ENCODE data around the gene PTEN.

Gene PTEN

DNA sequence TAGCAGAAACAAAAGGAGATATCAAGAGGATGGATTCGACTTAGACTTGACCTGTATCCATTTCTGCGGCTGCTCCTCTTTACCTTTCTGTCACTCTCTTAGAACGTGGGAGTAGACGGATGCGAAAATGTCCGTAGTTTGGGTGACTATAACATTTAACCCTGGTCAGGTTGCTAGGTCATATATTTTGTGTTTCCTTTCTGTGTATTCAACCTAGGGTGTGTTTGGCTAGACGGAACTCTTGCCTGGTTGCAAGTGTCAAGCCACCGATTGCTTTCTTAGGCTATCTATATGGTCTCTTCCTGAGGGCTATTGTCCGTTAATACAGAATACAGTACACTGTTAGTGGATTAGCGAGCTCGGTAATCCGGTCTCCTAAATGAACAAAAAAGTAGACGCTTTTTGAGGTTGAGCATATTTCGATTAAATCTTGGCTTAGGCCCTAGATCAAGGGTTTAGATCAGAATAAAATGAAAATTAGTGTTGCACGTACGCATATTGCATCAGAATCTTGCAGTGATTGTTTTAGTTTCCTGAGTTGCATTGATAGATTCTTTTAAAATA, 1.2 kb downstream of the PTEN start:
- TF ChIP-seq, protein P1, sequence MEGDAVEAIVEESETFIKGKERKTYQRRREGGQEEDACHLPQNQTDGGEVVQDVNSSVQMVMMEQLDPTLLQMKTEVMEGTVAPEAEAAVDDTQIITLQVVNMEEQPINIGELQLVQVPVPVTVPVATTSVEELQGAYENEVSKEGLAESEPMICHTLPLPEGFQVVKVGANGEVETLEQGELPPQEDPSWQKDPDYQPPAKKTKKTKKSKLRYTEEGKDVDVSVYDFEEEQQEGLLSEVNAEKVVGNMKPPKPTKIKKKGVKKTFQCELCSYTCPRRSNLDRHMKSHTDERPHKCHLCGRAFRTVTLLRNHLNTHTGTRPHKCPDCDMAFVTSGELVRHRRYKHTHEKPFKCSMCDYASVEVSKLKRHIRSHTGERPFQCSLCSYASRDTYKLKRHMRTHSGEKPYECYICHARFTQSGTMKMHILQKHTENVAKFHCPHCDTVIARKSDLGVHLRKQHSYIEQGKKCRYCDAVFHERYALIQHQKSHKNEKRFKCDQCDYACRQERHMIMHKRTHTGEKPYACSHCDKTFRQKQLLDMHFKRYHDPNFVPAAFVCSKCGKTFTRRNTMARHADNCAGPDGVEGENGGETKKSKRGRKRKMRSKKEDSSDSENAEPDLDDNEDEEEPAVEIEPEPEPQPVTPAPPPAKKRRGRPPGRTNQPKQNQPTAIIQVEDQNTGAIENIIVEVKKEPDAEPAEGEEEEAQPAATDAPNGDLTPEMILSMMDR (IDR thresholded peaks at IDR 0.05), result no peak

DNA sequence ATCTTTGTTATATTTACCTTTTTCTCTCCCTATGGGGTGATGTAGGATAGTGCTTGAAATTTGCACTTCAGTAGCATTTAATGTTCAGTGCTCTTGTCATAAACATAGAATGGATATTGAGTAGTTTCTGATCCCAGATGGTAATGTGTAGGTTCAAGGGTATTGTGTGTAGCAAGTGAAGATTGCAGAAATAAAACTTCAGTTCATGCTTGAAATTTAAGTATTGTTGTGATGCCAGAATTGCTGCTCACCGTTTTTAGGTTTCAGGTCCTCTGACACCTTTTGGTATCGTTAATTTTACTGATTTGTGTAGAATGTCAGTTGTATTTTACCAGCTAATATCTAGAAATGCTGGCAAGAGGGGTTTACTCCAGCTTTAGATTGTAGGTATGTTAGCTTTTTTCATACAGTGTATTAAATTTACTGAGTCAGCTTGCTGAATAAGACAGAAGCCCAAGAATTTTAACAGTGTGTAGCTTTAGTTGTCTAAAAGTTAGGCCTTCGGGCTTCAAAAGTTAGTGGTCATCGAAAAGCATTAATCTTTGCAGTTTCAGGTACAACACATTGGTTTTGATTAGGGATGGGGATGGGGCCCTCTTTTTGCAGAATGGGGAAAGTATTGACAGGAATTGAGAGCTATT, 1.9 kb downstream of the PTEN start:
- TF ChIP-seq, protein P1 (IDR thresholded peaks at IDR 0.05), result no peak

DNA sequence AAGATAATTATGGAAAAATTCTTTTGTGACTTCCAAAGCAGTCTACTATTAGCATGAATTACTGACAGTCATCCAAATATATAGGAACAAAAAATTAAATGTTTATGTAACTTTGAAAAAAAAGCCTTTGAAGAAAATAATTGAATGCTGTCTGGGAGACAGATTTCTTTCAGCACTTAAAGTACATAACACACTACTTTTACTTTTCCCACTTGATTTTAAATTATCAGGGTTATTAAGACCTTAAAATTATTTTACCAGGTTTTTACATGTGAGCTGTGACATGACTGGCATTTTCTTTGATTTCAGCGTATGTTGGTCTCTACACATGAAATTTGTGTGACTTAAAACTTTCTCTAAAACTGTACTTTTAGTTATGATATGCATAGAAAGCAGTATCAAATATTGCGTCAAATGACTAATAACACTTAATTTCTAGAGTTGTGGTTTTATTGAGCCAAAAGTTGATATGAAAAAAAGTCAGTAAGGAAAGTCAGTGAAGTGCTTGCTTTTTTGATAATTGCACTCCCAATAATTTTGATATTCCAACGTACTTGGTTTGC, 3.1 kb downstream of the PTEN start:
- TF ChIP-seq, protein P1 (IDR thresholded peaks at IDR 0.05), result no peak

DNA sequence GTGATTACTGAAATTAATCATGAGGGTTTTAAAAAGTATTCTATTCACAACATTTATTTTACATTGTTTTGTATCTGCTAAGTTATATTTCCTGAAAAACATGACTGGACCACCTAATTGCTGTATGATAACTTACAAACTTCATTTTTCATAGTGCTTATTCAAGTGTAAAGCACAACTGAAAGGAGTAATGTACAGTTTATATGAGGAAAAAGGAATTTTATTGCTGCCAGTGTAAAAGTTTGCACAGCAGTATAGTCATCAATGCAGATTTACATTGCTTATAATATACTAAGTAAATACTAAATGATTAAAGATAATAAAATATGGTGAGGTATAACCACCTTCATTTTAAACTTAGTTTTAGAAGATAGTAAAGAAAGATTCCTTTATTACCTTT, 4.0 kb downstream of the PTEN start:
- TF ChIP-seq, protein P1 (IDR thresholded peaks at IDR 0.05), result no peak

DNA sequence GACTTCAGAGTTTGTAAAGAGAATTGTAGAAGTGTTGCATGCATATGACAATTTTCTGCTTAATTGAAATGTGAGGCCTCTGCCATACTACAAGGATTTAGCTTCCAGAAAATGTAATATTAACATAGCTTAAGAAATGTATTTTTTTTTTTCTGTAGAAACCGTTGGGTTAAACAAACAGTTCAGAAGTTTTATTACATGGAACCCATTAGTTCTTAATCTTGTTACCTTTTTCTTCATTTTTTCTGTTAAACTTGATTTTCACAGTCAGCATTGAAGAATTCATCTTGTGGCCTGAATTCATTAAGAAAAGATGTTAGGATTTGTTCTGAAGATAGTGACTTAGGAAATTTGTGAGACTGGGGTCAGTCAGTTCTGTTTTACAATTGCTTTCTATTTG, 4.9 kb downstream of the PTEN start:
- TF ChIP-seq, protein P1 (IDR thresholded peaks at IDR 0.05), result no peak

DNA sequence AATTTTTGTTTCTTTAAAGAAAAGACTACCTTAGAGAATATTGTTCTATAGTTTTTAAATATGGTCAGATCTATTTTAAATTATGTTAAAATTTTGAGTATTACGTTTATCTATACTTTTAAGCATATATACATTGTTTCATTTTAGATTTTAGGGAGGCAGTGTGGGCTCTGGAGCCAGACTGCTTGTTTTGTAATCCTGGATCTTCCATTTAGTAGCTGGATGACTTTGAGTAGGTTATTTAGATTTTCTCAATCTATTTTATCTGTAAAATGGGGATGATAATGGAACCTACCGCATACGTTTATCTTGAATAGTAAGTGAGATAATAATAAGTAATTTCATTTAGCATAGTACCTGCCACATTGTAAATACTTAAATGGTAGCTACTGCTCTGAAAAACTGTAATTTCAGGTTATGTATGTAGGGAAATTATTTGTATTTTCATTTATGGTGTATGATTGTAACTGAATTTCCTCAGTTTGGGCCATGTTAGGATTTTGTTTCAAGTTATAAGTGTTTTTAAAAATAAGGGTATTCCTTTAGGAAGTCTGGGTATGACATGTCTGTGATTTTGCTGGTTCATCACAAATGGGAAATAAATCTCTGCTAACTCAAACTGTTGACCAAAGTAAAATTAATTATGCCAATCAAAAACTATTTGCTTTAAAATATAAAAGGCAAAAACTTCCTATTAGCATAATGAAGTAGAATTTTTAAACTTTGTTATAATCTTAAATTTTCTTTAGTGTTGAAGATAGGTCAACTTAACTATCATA, 6.5 kb downstream of the PTEN start:
- TF ChIP-seq, protein P1 (IDR thresholded peaks at IDR 0.05), result no peak

DNA sequence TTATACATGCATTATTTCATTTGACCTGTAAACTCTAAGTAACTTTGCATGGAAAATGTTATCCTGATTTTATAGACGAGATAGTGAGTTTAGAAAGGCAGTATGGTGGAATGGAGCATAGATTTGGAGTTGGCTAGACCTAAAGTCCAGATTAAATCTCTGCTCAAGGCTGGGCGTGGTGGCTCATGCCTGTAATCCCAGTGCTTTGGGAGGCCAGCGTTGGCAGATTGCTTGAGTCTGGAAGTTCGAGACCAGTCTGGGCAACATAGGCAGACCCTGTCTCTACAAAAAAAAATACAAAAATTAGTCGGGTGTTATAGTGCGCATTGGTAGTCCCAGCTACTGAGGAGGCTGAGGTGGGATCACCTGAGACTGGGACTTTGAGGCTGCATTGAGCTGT, 9.4 kb downstream of the PTEN start:
- TF ChIP-seq, protein P1 (IDR thresholded peaks at IDR 0.05), result no peak

Data from LNCAP (cell line).